H9 (cell line): Measurements from ENCODE around the gene N4BP3. TPM values are rescaled to one million over a fixed set of nuclear protein-coding genes. Genes with fewer than 3 reads are reported as not detected.

ENCODE experiments used
- DNase-seq: peaks from one replicate; pipeline ENCODE4 v3.0.0-alpha.2; 2017
- H2AFZ ChIP-seq: one replicate; pipeline ENCODE4 v1.6.1; 2013; ENCODE audit warnings: mild to moderate bottlenecking, low read length, control low read depth, moderate library complexity
- H2AK5ac ChIP-seq: 2 replicates; pipeline ENCODE4 v1.6.1; 2013; ENCODE audit warnings: low read length, control low read depth, mixed read lengths; ENCODE audit not compliant: insufficient read length
- H2BK120ac ChIP-seq: one replicate; pipeline ENCODE4 v1.6.1; 2013; ENCODE audit warnings: low read depth, mild to moderate bottlenecking, low read length, control low read depth, inconsistent platforms; ENCODE audit not compliant: poor library complexity, severe bottlenecking
- H2BK12ac ChIP-seq: 2 replicates; pipeline ENCODE4 v1.6.1; 2013; ENCODE audit warnings: low read length, control low read depth, mixed read lengths, low read depth; ENCODE audit not compliant: insufficient read length
- H2BK15ac ChIP-seq: 2 replicates; pipeline ENCODE4 v1.6.1; 2013; ENCODE audit warnings: low read depth, low read length, control low read depth
- H2BK20ac ChIP-seq: one replicate; pipeline ENCODE4 v1.6.1; 2013; ENCODE audit warnings: low read depth, mild to moderate bottlenecking, low read length, control low read depth, inconsistent platforms; ENCODE audit not compliant: poor library complexity, severe bottlenecking
- H2BK5ac ChIP-seq: 2 replicates; pipeline ENCODE4 v1.6.1; 2013; ENCODE audit warnings: low read length, control low read depth, mixed read lengths; ENCODE audit not compliant: insufficient read length
- H3K14ac ChIP-seq: 2 replicates; pipeline ENCODE4 v1.6.1; 2013; ENCODE audit warnings: low read length, control low read depth; ENCODE audit not compliant: insufficient read depth
- H3K18ac ChIP-seq: 2 replicates; pipeline ENCODE4 v1.6.1; 2013; ENCODE audit warnings: low read depth, mild to moderate bottlenecking, mixed read lengths, low read length, control low read depth; ENCODE audit not compliant: insufficient read length
- H3K23ac ChIP-seq: 2 replicates; pipeline ENCODE4 v1.6.1; 2013; ENCODE audit warnings: low read length, control low read depth, mixed read lengths, low read depth; ENCODE audit not compliant: insufficient read length
- H3K23me2 ChIP-seq: 2 replicates; pipeline ENCODE4 v1.6.1; 2013; ENCODE audit warnings: low read depth, mild to moderate bottlenecking, mixed read lengths, low read length, control low read depth; ENCODE audit not compliant: insufficient read length, poor library complexity, severe bottlenecking
- H3K27ac ChIP-seq: 2 replicates; pipeline ENCODE4 v1.5.1; 2013; ENCODE audit warnings: low read length, control low read depth, mixed read lengths, low read depth; ENCODE audit not compliant: insufficient read length
- H3K27me3 ChIP-seq: 2 replicates; pipeline ENCODE4 v1.6.1; 2013; ENCODE audit warnings: low read length, control low read depth, inconsistent platforms; ENCODE audit not compliant: insufficient read depth
- H3K4ac ChIP-seq: 2 replicates; pipeline ENCODE4 v1.6.1; 2013; ENCODE audit warnings: low read depth, mild to moderate bottlenecking, control low read depth, inconsistent platforms, low read length, moderate library complexity
- H3K4me1 ChIP-seq: 2 replicates; pipeline ENCODE4 v1.6.1; 2013; ENCODE audit warnings: low read length, control low read depth, inconsistent platforms; ENCODE audit not compliant: insufficient read depth
- H3K4me2 ChIP-seq: 2 replicates; pipeline ENCODE4 v1.6.1; 2013; ENCODE audit warnings: low read length, control low read depth, mixed read lengths; ENCODE audit not compliant: insufficient read length, insufficient read depth
- H3K56ac ChIP-seq: 2 replicates; pipeline ENCODE4 v1.6.1; 2013; ENCODE audit warnings: low read depth, mild to moderate bottlenecking, mixed read lengths, low read length, control low read depth; ENCODE audit not compliant: insufficient read length
- H3K79me1 ChIP-seq: 2 replicates; pipeline ENCODE4 v1.6.1; 2013; ENCODE audit warnings: low read depth, mild to moderate bottlenecking, moderate library complexity, low read length, control low read depth, inconsistent platforms; ENCODE audit not compliant: insufficient read depth, poor library complexity, severe bottlenecking
- H3K79me2 ChIP-seq: 2 replicates; pipeline ENCODE4 v1.6.1; 2013; ENCODE audit warnings: low read length, control low read depth, inconsistent platforms; ENCODE audit not compliant: insufficient read depth
- H3K9ac ChIP-seq: 2 replicates; pipeline ENCODE4 v1.6.1; 2013; ENCODE audit warnings: low read length, control low read depth, mixed read lengths; ENCODE audit not compliant: insufficient read length; ENCODE audit errors: extremely low read depth
- H3K9me3 ChIP-seq: one replicate; pipeline ENCODE4 v1.6.1; 2013; ENCODE audit warnings: low read depth, low read length, inconsistent platforms; ENCODE audit not compliant: control insufficient read depth
- H3T11ph ChIP-seq: one replicate; pipeline ENCODE4 v1.6.1; 2013; ENCODE audit warnings: mild to moderate bottlenecking, low read length, control low read depth, inconsistent platforms
- H4K20me1 ChIP-seq: one replicate; pipeline ENCODE4 v1.6.1; 2013; ENCODE audit not compliant: control insufficient read depth, insufficient read length, insufficient read depth
- H4K5ac ChIP-seq: 2 replicates; pipeline ENCODE4 v1.6.1; 2013; ENCODE audit warnings: low read depth, mild to moderate bottlenecking, mixed read lengths, low read length, control low read depth; ENCODE audit not compliant: insufficient read length
- H4K8ac ChIP-seq: replicated peaks from 2 replicates; pipeline ENCODE4 v1.6.1; 2013; ENCODE audit warnings: low read length, control low read depth, mixed read lengths, low read depth; ENCODE audit not compliant: insufficient read length
- H4K91ac ChIP-seq: 2 replicates; pipeline ENCODE4 v1.6.1; 2013; ENCODE audit warnings: low read depth, mild to moderate bottlenecking, moderate library complexity, mixed read lengths, low read length, control low read depth; ENCODE audit not compliant: insufficient read length
- H3K27ac Mint-ChIP-seq, 3 experiments: 2 replicates in 2 of 3; 3 replicates in 1 of 3; pipeline ENCODE4 v1.8.0; 2020 to 2021; ENCODE audit warnings: mixed read lengths in 3 of 3, mild to moderate bottlenecking in 1 of 3, moderate library complexity in 1 of 3
- H3K27me3 Mint-ChIP-seq: 2 replicates; pipeline ENCODE4 v1.8.0; 2021; ENCODE audit warnings: low read depth, mild to moderate bottlenecking, moderate library complexity, mixed read lengths
- H3K36me3 Mint-ChIP-seq, 3 experiments: 2 replicates in 2 of 3; 3 replicates in 1 of 3; pipeline ENCODE4 v1.8.0; 2020 to 2021; ENCODE audit warnings: low read depth in 3 of 3, mixed read lengths in 3 of 3; ENCODE audit not compliant: insufficient read depth in 1 of 3
- H3K4me1 Mint-ChIP-seq, 2 experiments: 2 replicates each; pipeline ENCODE4 v1.8.0; 2020; ENCODE audit warnings: mixed read lengths in 2 of 2
- H3K4me3 Mint-ChIP-seq, 2 experiments: 2 replicates in 1 of 2; 3 replicates in 1 of 2; pipeline ENCODE4 v1.8.0; 2020 to 2021; ENCODE audit warnings: mild to moderate bottlenecking in 2 of 2, mixed read lengths in 2 of 2, moderate library complexity in 1 of 2
- H3K9me3 Mint-ChIP-seq, 2 experiments: 2 replicates in 1 of 2; 3 replicates in 1 of 2; pipeline ENCODE4 v1.8.0; 2020; ENCODE audit warnings: mild to moderate bottlenecking in 2 of 2, mixed read lengths in 2 of 2, moderate library complexity in 1 of 2
- WGBS: extraction: QIAGEN DNeasy Blood & Tissue Kit; methylation state at CpG from one replicate; pipeline ENCODE4 v1.1.7; 2013; ENCODE audit warnings: missing lambda C conversion rate, low lambda C conversion rate, mixed read lengths; ENCODE audit not compliant: insufficient read length; ENCODE audit errors: extremely low coverage; 5-methylcytosine and 5-hydroxymethylcytosine counted together
- total RNA-seq: library from RNA; stranded (reverse); gene quantifications from 2 replicates; pipeline ENCODE4 v1.2.1, GENCODE V29; 2021
- TF ChIP-seq, protein P1 (sequence below): fragments of 200-600 bp; sonication (generic); conservative IDR thresholded peaks from 3 replicates; pipeline ENCODE4 v1.8.0; 2021; ENCODE audit warnings: antibody characterized with exemption, mild to moderate bottlenecking

The N4BP3 gene
- total RNA-seq, 1 experiment from 2014 or later, result 32.1 TPM

DNA sequence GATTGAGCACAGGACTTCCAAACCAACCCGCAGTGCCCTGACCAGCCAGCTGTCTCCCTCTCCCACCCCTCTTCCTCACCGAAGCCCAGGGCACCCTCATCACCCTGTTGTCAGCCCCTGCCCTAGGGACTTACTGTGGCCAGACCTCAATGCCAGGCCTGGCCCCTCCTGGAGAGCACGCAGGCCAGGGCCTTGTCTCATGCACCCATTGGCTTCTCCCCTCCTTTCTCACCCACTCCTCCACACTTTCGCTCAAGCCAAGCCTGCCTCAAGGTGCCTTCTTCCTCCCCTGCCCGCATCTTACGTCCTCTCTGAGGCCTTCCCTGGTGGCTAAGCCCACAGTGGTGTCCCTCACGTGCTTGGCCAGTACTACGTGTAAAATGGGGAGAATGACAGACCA lies 33.3 kb upstream of the N4BP3 start:
- Histone ChIP-seq H3K56ac (no peak overlapping the region), H3T11ph (no peak overlapping the region), H2BK12ac (no peak overlapping the region), H3K9me3 (no peaks in the 10 kb centered on the region), H3K27me3 (no peaks in the 10 kb centered on the region), H3K14ac (no peak overlapping the region), H3K4me2 (no peak overlapping the region), H3K9ac (no peak overlapping the region), H3K79me1 (no peaks in the 10 kb centered on the region), H2BK15ac (no peak overlapping the region), H4K91ac (no peak overlapping the region), H4K20me1 (no peaks in the 10 kb centered on the region), H4K5ac (no peak overlapping the region), H2AK5ac (no peak overlapping the region), H2BK20ac (no peak overlapping the region), H3K18ac (no peak overlapping the region), H3K23ac (no peak overlapping the region), H3K79me2 (no peaks in the 10 kb centered on the region), H3K4ac (no peak overlapping the region), H3K27ac (no peak overlapping the region), H2BK120ac (no peak overlapping the region), H3K4me1 (no peaks in the 10 kb centered on the region; the same call in 1 of the 2 replicates), H2AFZ (no peak overlapping the region), H4K8ac (no peak overlapping the region), H3K23me2 (no peaks in the 10 kb centered on the region), H2BK5ac (no peak overlapping the region)
- H3K9me3 Mint-ChIP-seq, result no peaks in the 10 kb centered on the region
- no peak overlapping the region for H3K4me3 Mint-ChIP-seq
- peaks cover 12% of the 10 kb centered on the region for H3K27me3 Mint-ChIP-seq
- no peak for DNase-seq
- no CpG with 5 or more reads among the region's 8 CpGs for WGBS
- peaks cover 18 to 21% of the 10 kb centered on the region in 2 experiments for H3K4me1 Mint-ChIP-seq
- H3K36me3 Mint-ChIP-seq, result no peaks in the 10 kb centered on the region
- H3K27ac Mint-ChIP-seq, result peak overlapping the region in 1 of 3 experiments; percentile 62; a peak in 2 of 7 replicates
- TF ChIP-seq, protein P1, sequence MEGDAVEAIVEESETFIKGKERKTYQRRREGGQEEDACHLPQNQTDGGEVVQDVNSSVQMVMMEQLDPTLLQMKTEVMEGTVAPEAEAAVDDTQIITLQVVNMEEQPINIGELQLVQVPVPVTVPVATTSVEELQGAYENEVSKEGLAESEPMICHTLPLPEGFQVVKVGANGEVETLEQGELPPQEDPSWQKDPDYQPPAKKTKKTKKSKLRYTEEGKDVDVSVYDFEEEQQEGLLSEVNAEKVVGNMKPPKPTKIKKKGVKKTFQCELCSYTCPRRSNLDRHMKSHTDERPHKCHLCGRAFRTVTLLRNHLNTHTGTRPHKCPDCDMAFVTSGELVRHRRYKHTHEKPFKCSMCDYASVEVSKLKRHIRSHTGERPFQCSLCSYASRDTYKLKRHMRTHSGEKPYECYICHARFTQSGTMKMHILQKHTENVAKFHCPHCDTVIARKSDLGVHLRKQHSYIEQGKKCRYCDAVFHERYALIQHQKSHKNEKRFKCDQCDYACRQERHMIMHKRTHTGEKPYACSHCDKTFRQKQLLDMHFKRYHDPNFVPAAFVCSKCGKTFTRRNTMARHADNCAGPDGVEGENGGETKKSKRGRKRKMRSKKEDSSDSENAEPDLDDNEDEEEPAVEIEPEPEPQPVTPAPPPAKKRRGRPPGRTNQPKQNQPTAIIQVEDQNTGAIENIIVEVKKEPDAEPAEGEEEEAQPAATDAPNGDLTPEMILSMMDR, result no peak
